ENCODE data around the gene SREBF1. TPM values are rescaled to one million over a fixed set of nuclear protein-coding genes. Genes with fewer than 3 reads are reported as not detected.
A peak's percentile ranks its signal among the peaks of the same experiment; 100 is the strongest.

SREBF1 gene
- total RNA-seq, 1 donor from 2014 or later: 85.0 TPM

DNA sequence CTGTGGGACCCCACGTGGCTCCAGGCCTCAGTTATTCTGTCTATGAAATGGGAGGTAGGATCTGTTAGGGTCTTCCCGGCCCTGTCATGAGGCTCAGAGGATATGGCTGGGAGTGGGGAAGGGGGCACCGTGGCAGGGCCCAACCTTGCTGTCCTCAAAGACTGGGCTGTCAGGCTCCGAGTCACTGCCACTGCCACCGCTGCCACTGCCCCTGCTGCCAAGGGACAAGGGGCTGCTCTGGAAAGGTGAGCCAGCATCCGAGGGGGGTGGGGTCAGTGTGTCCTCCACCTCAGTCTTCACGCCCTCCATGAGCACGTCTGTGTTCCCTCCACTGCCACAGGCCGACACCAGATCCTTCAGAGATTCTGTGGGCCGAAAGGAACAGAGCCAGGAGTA, 19.2 kb downstream of the SREBF1 start:
- no peak for DNase-seq (ENCODE audit: low spot score, unreplicated experiment)
- Mint-ChIP-seq H3K4me1 (ENCODE audit: low read depth) (no peaks in the 10 kb centered on the region), H3K36me3 (ENCODE audit: insufficient read depth) (peaks cover 10% of the 10 kb centered on the region), H3K27ac (peak overlapping the region; percentile 73), H3K27me3 (no peaks in the 10 kb centered on the region), H3K9me3 (ENCODE audit: low read depth) (no peaks in the 10 kb centered on the region), H3K4me3 (ENCODE audit: low read depth) (no peak overlapping the region)
- TF ChIP-seq, protein P1, sequence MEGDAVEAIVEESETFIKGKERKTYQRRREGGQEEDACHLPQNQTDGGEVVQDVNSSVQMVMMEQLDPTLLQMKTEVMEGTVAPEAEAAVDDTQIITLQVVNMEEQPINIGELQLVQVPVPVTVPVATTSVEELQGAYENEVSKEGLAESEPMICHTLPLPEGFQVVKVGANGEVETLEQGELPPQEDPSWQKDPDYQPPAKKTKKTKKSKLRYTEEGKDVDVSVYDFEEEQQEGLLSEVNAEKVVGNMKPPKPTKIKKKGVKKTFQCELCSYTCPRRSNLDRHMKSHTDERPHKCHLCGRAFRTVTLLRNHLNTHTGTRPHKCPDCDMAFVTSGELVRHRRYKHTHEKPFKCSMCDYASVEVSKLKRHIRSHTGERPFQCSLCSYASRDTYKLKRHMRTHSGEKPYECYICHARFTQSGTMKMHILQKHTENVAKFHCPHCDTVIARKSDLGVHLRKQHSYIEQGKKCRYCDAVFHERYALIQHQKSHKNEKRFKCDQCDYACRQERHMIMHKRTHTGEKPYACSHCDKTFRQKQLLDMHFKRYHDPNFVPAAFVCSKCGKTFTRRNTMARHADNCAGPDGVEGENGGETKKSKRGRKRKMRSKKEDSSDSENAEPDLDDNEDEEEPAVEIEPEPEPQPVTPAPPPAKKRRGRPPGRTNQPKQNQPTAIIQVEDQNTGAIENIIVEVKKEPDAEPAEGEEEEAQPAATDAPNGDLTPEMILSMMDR (IDR thresholded peaks at IDR 0.05; ENCODE audit: unreplicated experiment): no peak

DNA sequence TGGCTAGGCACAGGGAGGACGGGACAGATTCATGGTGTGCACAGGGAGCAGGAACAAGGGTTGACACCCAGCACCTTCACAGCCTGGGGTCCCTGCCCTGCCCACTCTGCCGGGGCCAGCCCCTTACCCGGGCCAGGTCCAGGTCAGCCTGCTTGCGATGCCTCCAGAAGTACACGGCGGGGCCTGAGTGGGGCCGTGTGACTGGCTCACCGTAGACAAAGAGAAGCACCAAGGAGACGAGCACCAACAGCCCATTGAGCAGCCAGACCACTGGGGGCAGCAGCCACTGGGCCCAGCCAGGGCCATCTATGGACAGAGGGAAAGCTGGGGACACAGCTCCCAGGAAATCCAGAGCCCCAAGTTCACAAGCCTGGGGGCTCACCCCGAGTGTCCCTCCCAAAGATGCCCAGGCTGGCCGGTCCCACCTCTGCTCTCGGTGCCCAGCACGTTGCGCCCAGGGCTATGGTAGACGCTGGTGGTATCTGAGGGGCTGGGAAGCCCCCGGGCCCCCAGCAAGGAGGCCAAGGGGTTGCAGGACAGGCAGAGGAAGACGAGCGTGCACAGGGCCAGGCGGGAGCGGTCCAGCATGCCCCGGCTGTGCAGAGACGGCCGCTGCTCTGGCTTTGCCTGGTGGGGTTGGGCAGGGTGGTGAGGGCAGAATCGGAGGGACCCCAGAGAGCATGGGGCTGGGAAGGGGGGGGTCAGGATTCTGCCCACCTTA, 19.8 kb downstream of the SREBF1 start:
- no peak overlapping the region for H3K27ac Mint-ChIP-seq
- TF ChIP-seq, protein P1 (IDR thresholded peaks at IDR 0.05; ENCODE audit: unreplicated experiment): no peak
- peaks cover 2% of the 10 kb centered on the region for H3K4me1 Mint-ChIP-seq (ENCODE audit: low read depth)
- no peaks in the 10 kb centered on the region for H3K27me3 Mint-ChIP-seq
- no peaks in the 10 kb centered on the region for H3K9me3 Mint-ChIP-seq (ENCODE audit: low read depth)
- no peak for DNase-seq (ENCODE audit: low spot score, unreplicated experiment)
- H3K36me3 Mint-ChIP-seq (ENCODE audit: insufficient read depth): peaks cover 10% of the 10 kb centered on the region
- H3K4me3 Mint-ChIP-seq (ENCODE audit: low read depth): no peak overlapping the region

DNA sequence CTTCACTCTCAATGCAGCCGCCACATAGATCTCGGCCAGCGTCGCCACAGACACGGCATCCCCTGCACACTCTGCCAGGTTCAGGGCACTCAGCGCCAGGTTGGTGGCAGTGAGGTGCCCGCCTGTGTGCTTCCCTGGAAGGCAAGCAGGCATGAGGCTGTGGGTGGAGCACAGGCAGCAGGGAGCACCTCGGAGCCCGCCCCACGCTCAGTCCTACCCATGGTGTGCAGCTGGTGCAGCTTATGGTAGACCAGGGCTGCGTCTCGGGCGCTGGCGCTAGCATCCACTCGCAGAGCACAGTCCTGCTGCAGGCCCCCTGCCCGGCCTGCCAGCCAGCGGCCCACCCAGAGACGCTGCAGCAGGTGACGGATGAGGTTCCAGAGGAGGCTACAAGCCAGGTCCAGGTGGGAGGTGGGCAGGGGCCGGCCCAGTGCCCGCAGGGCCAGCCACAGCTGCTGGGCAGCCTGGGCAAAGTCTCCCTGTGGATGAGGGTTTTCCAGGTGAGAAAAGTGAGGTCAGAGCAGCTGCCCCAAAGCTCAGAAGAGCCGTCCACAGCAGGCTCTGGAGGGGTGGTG, 20.5 kb downstream of the SREBF1 start:
- no peak for DNase-seq (ENCODE audit: low spot score, unreplicated experiment)
- no peaks in the 10 kb centered on the region for H3K27me3 Mint-ChIP-seq
- TF ChIP-seq, protein P1 (IDR thresholded peaks at IDR 0.05; ENCODE audit: unreplicated experiment): no peak
- no peaks in the 10 kb centered on the region for H3K9me3 Mint-ChIP-seq (ENCODE audit: low read depth)
- peak overlapping the region; percentile 37 for H3K27ac Mint-ChIP-seq
- peaks cover 8% of the 10 kb centered on the region for H3K4me1 Mint-ChIP-seq (ENCODE audit: low read depth)
- H3K36me3 Mint-ChIP-seq (ENCODE audit: insufficient read depth): peaks cover 10% of the 10 kb centered on the region
- H3K4me3 Mint-ChIP-seq (ENCODE audit: low read depth): no peak overlapping the region

DNA sequence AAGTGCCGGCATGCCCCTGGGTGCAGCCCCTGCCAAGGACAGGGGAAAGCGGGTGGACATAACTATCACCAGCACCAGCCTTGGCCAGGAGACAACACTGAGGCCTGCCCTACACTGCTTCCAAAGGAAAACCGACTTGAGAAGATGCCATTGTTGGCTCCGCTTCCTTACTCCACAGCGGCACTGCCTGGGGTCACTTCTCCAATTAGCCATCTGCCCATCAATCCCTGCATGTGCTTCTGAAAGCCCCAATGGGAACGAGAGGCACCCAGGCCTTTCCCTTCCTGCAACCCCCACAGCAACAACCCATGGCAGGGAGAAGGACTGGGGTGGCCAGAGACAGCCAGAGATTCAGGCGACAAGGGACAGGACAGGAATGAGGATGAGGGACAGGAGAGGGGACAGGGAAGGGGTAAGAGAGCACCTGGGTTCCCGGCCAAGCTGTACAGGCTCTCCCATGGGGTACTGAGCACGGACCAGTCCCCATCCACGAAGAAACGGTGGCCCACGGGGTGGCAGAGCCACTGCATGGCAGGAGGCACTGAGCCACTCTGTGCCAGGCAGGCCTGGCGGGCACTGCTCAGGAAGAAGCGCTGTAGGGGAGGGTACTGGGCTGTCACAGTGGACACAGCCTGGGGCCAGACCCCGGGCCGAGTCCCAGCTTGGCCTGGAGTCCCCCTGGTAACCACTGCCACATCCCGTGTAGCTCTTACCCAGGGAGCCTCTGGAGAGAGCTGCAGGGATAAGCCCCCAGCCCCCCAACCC, 21.2 kb downstream of the SREBF1 start:
- Mint-ChIP-seq H3K27me3 (no peaks in the 10 kb centered on the region), H3K27ac (peak overlapping the region; percentile 34), H3K9me3 (ENCODE audit: low read depth) (no peaks in the 10 kb centered on the region), H3K4me1 (ENCODE audit: low read depth) (peaks cover 10% of the 10 kb centered on the region), H3K36me3 (ENCODE audit: insufficient read depth) (peaks cover 10% of the 10 kb centered on the region), H3K4me3 (ENCODE audit: low read depth) (no peak overlapping the region)
- TF ChIP-seq, protein P1 (IDR thresholded peaks at IDR 0.05; ENCODE audit: unreplicated experiment): no peak
- no peak for DNase-seq (ENCODE audit: low spot score, unreplicated experiment)

DNA sequence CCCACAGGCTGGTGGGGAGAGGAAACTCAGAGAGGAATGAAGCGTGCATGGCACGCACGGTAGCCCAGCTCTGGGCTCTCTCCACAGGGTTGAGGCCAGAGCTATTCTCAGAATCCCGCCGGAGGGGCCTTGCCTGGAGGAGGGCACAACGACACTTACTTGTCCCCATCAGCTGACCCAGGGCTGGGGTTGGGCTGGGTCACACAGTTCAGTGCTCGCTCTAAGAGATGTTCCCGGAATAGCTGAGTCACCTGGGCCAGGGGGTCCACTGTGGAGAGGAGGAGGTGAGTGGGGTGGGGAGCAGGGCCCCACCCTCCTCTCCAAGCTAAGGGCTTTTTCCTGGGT, 21.8 kb downstream of the SREBF1 start:
- Mint-ChIP-seq H3K9me3 (ENCODE audit: low read depth) (no peaks in the 10 kb centered on the region), H3K36me3 (ENCODE audit: insufficient read depth) (peaks cover 10% of the 10 kb centered on the region)

More for the DNA sequence above, 21.8 kb downstream of the SREBF1 start:
- H3K4me3 Mint-ChIP-seq (ENCODE audit: low read depth): no peak overlapping the region
- TF ChIP-seq, protein P1 (IDR thresholded peaks at IDR 0.05; ENCODE audit: unreplicated experiment): no peak
- H3K4me1 Mint-ChIP-seq (ENCODE audit: low read depth): peaks cover 11% of the 10 kb centered on the region
- DNase-seq (ENCODE audit: low spot score, unreplicated experiment): no peak
- H3K27me3 Mint-ChIP-seq: no peaks in the 10 kb centered on the region
- H3K27ac Mint-ChIP-seq: peak overlapping the region; percentile 49
